ENCODE data around the gene PCDHB7.
"Not testable (repeated sequence)": the region's sequence is repeated elsewhere in the genome, so short reads cannot be mapped to it uniquely, and the experiment has no call there.

The PCDHB7 gene

DNA sequence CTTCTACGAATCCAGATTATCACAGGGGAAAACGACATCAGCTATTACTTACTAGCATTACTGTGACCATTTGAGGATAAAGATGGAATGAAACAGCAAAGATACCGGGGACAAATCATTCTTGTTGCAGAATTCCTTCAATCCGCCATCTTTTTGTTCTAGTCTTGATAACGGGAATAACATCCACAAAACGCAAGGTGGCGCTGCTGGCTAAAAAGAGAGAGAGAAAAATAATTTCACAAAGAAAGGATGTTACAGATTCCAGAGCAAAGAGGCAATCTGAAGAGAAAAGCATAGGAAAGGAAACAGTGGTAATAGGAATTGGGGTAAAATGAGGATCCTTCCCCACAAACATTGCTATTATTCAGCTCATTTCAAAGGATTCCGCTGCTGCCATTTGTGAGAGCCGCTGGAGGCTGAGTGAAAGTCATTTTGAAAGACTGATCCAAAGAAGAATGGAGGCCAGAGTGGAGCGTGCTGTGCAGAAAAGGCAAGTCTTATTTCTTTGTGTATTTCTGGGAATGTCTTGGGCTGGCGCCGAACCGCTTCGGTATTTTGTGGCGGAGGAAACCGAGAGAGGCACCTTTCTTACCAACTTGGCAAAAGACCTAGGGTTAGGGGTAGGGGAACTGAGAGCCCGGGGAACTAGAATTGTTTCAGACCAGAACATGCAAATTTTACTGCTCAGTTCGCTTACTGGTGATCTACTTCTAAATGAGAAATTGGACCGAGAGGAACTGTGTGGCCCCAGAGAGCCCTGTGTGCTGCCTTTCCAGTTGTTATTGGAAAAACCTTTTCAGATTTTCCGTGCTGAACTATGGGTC lies at the start of gene PCDHB7:
PCDHB7 (plus strand) TSS at position 264 of the 824 bp plus-strand sequence; CDS start at position 456, 192 bp downstream.
- no peaks in the 10 kb centered on the region for H3K4me1 ChIP-seq (ENCODE audit: control insufficient read depth in 5 of 5, insufficient read depth in 5 of 5, low read length in 5 of 5)
- no peak within 1 kb of the TSS for H3K9ac ChIP-seq (ENCODE audit: low read length in 5 of 5)
- peak within 1 kb of the TSS; percentile 18 to 52 (median 42) for H3K4me3 ChIP-seq (ENCODE audit: low read depth in 1 of 5, low read length in 5 of 5)
- no peaks in the 10 kb centered on the region for H3K36me3 ChIP-seq (ENCODE audit: control insufficient read depth in 5 of 5, insufficient read depth in 5 of 5, low read length in 5 of 5)
- H3K27ac ChIP-seq (ENCODE audit: low read depth, low read length) = no peak within 1 kb of the TSS
- H3K27me3 ChIP-seq (ENCODE audit: control insufficient read depth in 5 of 5, insufficient read depth in 4 of 5, low read length in 5 of 5) = peaks cover 0 to 14% (median 7%) of the 10 kb centered on the region in 5 donors
- peaks cover 7 to 30% (median 20%) of the 10 kb centered on the region in 5 donors for H3K9me3 ChIP-seq (ENCODE audit: control insufficient read depth in 5 of 5, low read length in 5 of 5)

- H3K4me1 ChIP-seq (ENCODE audit: control insufficient read depth in 5 of 5, insufficient read depth in 5 of 5, low read length in 5 of 5); H3K4me3 ChIP-seq (ENCODE audit: low read depth in 1 of 5, low read length in 5 of 5); H3K27me3 ChIP-seq (ENCODE audit: control insufficient read depth in 5 of 5, insufficient read depth in 4 of 5, low read length in 5 of 5); H3K27ac ChIP-seq (ENCODE audit: low read depth, low read length); H3K36me3 ChIP-seq (ENCODE audit: control insufficient read depth in 5 of 5, insufficient read depth in 5 of 5, low read length in 5 of 5); H3K9ac ChIP-seq (ENCODE audit: low read length in 5 of 5): not testable (repeated sequence)
- peaks cover 4 to 22% (median 13%) of the 10 kb centered on the region in 5 donors for H3K9me3 ChIP-seq (ENCODE audit: control insufficient read depth in 5 of 5, low read length in 5 of 5)
Measured at GRCh38 chr5:141123396-141124135, 48.9 kb upstream of the PCDHB7 start.

DNA sequence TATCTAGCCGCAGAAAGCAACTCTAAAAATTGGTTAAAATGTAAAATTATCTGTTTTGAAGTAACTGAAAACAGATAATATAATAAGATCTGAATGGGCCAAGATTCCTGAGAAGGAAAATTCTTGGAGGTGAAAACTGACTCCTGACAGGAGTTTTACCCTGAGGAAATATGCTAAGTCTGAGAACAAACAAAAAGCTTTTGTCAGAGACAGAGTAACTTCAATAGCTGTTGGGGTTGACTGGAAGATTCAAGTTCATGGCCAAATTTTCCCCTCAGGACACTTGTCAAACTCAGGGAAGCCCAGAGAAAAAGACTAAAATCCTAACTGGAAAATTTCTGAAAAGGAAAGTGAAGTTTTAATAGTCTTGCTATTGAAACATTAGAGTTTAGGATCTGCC lies 45.1 kb upstream of the PCDHB7 start:
- Histone ChIP-seq H3K4me3 (ENCODE audit: low read depth in 1 of 5, low read length in 5 of 5) (no peak overlapping the region), H3K27me3 (ENCODE audit: control insufficient read depth in 5 of 5, insufficient read depth in 4 of 5, low read length in 5 of 5) (no peaks in the 10 kb centered on the region), H3K9ac (ENCODE audit: low read length in 5 of 5) (no peak overlapping the region), H3K36me3 (ENCODE audit: control insufficient read depth in 5 of 5, insufficient read depth in 5 of 5, low read length in 5 of 5) (no peaks in the 10 kb centered on the region), H3K9me3 (ENCODE audit: control insufficient read depth in 5 of 5, low read length in 5 of 5) (peaks cover 0 to 10% (median 7%) of the 10 kb centered on the region in 5 donors), H3K27ac (ENCODE audit: low read depth, low read length) (no peak overlapping the region), H3K4me1 (ENCODE audit: control insufficient read depth in 5 of 5, insufficient read depth in 5 of 5, low read length in 5 of 5) (no peaks in the 10 kb centered on the region)

GRCh38 chr5:141135030-141135717 lies 37.3 kb upstream of the PCDHB7 start, which contains the start of gene PCDHB5:
PCDHB5 (plus strand) TSS chr5:141135206; CDS start chr5:141135435, 229 bp downstream.
- Histone ChIP-seq H3K9ac (ENCODE audit: low read length in 5 of 5) (peak within 1 kb of the TSS in 1 of 5 donors; percentile 59), H3K9me3 (ENCODE audit: control insufficient read depth in 5 of 5, low read length in 5 of 5) (peaks cover 20 to 52% (median 50%) of the 10 kb centered on the region in 5 donors), H3K4me1 (ENCODE audit: control insufficient read depth in 5 of 5, insufficient read depth in 5 of 5, low read length in 5 of 5) (peaks cover 0 to 3% (median 0%) of the 10 kb centered on the region in 5 donors), H3K4me3 (ENCODE audit: low read depth in 1 of 5, low read length in 5 of 5) (peak within 1 kb of the TSS; percentile 51 to 70 (median 58)), H3K27ac (ENCODE audit: low read depth, low read length) (no peak within 1 kb of the TSS), H3K27me3 (ENCODE audit: control insufficient read depth in 5 of 5, insufficient read depth in 4 of 5, low read length in 5 of 5) (no peaks in the 10 kb centered on the region), H3K36me3 (ENCODE audit: control insufficient read depth in 5 of 5, insufficient read depth in 5 of 5, low read length in 5 of 5) (no peaks in the 10 kb centered on the region)

- Histone ChIP-seq H3K36me3 (ENCODE audit: control insufficient read depth in 5 of 5, insufficient read depth in 5 of 5, low read length in 5 of 5) (no peaks in the 10 kb centered on the region), H3K27ac (ENCODE audit: low read depth, low read length) (no peak overlapping the region), H3K9me3 (ENCODE audit: control insufficient read depth in 5 of 5, low read length in 5 of 5) (peaks cover 20 to 56% (median 50%) of the 10 kb centered on the region in 5 donors), H3K27me3 (ENCODE audit: control insufficient read depth in 5 of 5, insufficient read depth in 4 of 5, low read length in 5 of 5) (no peaks in the 10 kb centered on the region), H3K4me3 (ENCODE audit: low read depth in 1 of 5, low read length in 5 of 5) (peak overlapping the region; percentile 51 to 70 (median 58)), H3K9ac (ENCODE audit: low read length in 5 of 5) (no peak overlapping the region), H3K4me1 (ENCODE audit: control insufficient read depth in 5 of 5, insufficient read depth in 5 of 5, low read length in 5 of 5) (peaks cover 0 to 3% (median 0%) of the 10 kb centered on the region in 5 donors)
Measured at GRCh38 chr5:141135718-141136266, 36.7 kb upstream of the PCDHB7 start.

- H3K27me3 ChIP-seq (ENCODE audit: control insufficient read depth in 5 of 5, insufficient read depth in 4 of 5, low read length in 5 of 5); H3K36me3 ChIP-seq (ENCODE audit: control insufficient read depth in 5 of 5, insufficient read depth in 5 of 5, low read length in 5 of 5); H3K27ac ChIP-seq (ENCODE audit: low read depth, low read length); H3K4me3 ChIP-seq (ENCODE audit: low read depth in 1 of 5, low read length in 5 of 5); H3K4me1 ChIP-seq (ENCODE audit: control insufficient read depth in 5 of 5, insufficient read depth in 5 of 5, low read length in 5 of 5); H3K9ac ChIP-seq (ENCODE audit: low read length in 5 of 5): not testable (repeated sequence)
- H3K9me3 ChIP-seq (ENCODE audit: control insufficient read depth in 5 of 5, low read length in 5 of 5) = peaks cover 18 to 56% (median 50%) of the 10 kb centered on the region in 5 donors
Measured at GRCh38 chr5:141137346-141137745, 35.1 kb upstream of the PCDHB7 start.

- peaks cover 0 to 2% (median 0%) of the 10 kb centered on the region in 5 donors for H3K4me1 ChIP-seq (ENCODE audit: control insufficient read depth in 5 of 5, insufficient read depth in 5 of 5, low read length in 5 of 5)
- H3K36me3 ChIP-seq (ENCODE audit: control insufficient read depth in 5 of 5, insufficient read depth in 5 of 5, low read length in 5 of 5) = no peaks in the 10 kb centered on the region
- H3K9ac ChIP-seq (ENCODE audit: low read length in 5 of 5) = no peak within 1 kb of the TSS
- peak within 1 kb of the TSS; percentile 0 to 53 (median 20) for H3K4me3 ChIP-seq (ENCODE audit: low read depth in 1 of 5, low read length in 5 of 5)
- H3K27ac ChIP-seq (ENCODE audit: low read depth, low read length) = no peak within 1 kb of the TSS
- H3K9me3 ChIP-seq (ENCODE audit: control insufficient read depth in 5 of 5, low read length in 5 of 5) = peaks cover 14 to 34% (median 24%) of the 10 kb centered on the region in 5 donors
- H3K27me3 ChIP-seq (ENCODE audit: control insufficient read depth in 5 of 5, insufficient read depth in 4 of 5, low read length in 5 of 5) = peaks cover 0 to 9% (median 3%) of the 10 kb centered on the region in 5 donors
Measured at GRCh38 chr5:141149812-141150211, 22.6 kb upstream of the PCDHB7 start, which contains the start of gene PCDHB6. PCDHB6 (plus strand) TSS chr5:141150057; CDS start chr5:141150258, 201 bp downstream.

DNA sequence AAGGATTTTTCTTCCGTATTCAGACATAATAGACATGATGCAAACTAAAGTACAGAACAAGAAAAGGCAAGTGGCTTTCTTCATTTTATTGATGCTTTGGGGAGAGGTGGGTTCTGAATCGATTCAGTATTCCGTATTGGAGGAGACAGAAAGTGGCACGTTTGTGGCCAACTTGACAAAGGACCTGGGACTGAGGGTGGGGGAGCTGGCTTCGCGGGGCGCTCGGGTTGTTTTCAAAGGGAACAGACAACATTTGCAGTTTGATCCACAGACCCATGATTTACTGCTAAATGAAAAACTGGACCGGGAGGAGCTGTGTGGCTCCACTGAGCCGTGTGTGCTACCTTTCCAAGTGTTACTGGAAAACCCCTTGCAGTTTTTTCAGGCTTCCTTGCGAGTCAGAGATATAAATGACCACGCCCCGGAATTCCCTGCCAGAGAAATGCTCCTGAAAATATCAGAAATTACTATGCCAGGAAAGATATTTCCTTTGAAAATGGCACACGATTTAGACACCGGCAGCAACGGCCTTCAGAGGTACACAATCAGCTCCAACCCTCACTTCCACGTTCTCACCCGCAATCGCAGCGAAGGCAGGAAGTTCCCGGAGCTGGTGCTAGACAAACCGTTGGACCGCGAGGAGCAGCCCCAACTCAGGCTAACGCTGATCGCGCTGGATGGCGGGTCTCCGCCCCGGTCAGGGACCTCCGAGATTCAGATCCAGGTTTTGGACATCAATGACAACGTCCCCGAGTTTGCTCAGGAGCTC lies 22.0 kb upstream of the PCDHB7 start:
- Histone ChIP-seq H3K4me3 (ENCODE audit: low read depth in 1 of 5, low read length in 5 of 5) (peak overlapping the region; percentile 0 to 53 (median 20)), H3K27ac (ENCODE audit: low read depth, low read length) (no peak overlapping the region), H3K9me3 (ENCODE audit: control insufficient read depth in 5 of 5, low read length in 5 of 5) (peaks cover 14 to 35% (median 26%) of the 10 kb centered on the region in 5 donors), H3K4me1 (ENCODE audit: control insufficient read depth in 5 of 5, insufficient read depth in 5 of 5, low read length in 5 of 5) (peaks cover 0 to 2% (median 0%) of the 10 kb centered on the region in 5 donors), H3K9ac (ENCODE audit: low read length in 5 of 5) (no peak overlapping the region), H3K27me3 (ENCODE audit: control insufficient read depth in 5 of 5, insufficient read depth in 4 of 5, low read length in 5 of 5) (peaks cover 0 to 9% (median 3%) of the 10 kb centered on the region in 5 donors), H3K36me3 (ENCODE audit: control insufficient read depth in 5 of 5, insufficient read depth in 5 of 5, low read length in 5 of 5) (no peaks in the 10 kb centered on the region)

- H3K9ac ChIP-seq (ENCODE audit: low read length in 5 of 5) = no peak overlapping the region
- H3K36me3 ChIP-seq (ENCODE audit: control insufficient read depth in 5 of 5, insufficient read depth in 5 of 5, low read length in 5 of 5) = no peaks in the 10 kb centered on the region
- H3K27ac ChIP-seq (ENCODE audit: low read depth, low read length) = no peak overlapping the region
- peaks cover 14 to 40% (median 32%) of the 10 kb centered on the region in 5 donors for H3K9me3 ChIP-seq (ENCODE audit: control insufficient read depth in 5 of 5, low read length in 5 of 5)
- H3K27me3 ChIP-seq (ENCODE audit: control insufficient read depth in 5 of 5, insufficient read depth in 4 of 5, low read length in 5 of 5) = peaks cover 0 to 9% (median 3%) of the 10 kb centered on the region in 5 donors
- H3K4me3 ChIP-seq (ENCODE audit: low read depth in 1 of 5, low read length in 5 of 5) = peak overlapping the region in 3 of 5 donors; percentile 13 to 53 (median 20)
- H3K4me1 ChIP-seq (ENCODE audit: control insufficient read depth in 5 of 5, insufficient read depth in 5 of 5, low read length in 5 of 5) = peaks cover 0 to 2% (median 0%) of the 10 kb centered on the region in 5 donors
Measured at GRCh38 chr5:141150993-141151325, 21.5 kb upstream of the PCDHB7 start.
